Prostate gland (tissue), 2 donors: Measurements from ENCODE around the gene SH3BP1. TPM values are rescaled to one million over a fixed set of nuclear protein-coding genes. Genes with fewer than 3 reads are reported as not detected.

ENCODE experiments used
- DNase-seq: peaks from one replicate; pipeline ENCODE4 v3.0.0-alpha.2; 2019; ENCODE audit warnings: low spot score
- H3K27ac ChIP-seq, 2 donors: fragments of 200-600 bp; sonication (generic); 2 replicates each; pipeline ENCODE4 v1.5.1; 2017 to 2019
- H3K27me3 ChIP-seq: fragments of 200-600 bp; sonication (generic); replicated peaks from 2 replicates; pipeline ENCODE4 v1.5.1; 2019; ENCODE audit not compliant: insufficient read depth
- H3K36me3 ChIP-seq, 2 donors: fragments of 200-600 bp; sonication (generic); 1 replicate in 1 of 2; 2 replicates in 1 of 2; pipeline versions ENCODE4 v1.5.1 to v1.8.1; 2017 to 2019
- H3K4me1 ChIP-seq: fragments of 200-600 bp; sonication (generic); replicated peaks from 2 replicates; pipeline ENCODE4 v1.5.1; 2019
- H3K4me3 ChIP-seq, 2 donors: fragments of 200-600 bp; sonication (generic); 2 replicates each; pipeline ENCODE4 v1.5.1; 2017 to 2019
- H3K9me3 ChIP-seq: fragments of 200-600 bp; sonication (generic); 2 replicates; pipeline ENCODE4 v1.5.1; 2017
- CTCF ChIP-seq, 4 experiments: fragments of 200-600 bp in 2 of 4; fragments of 450-650 bp in 2 of 4; sonication (generic) in 2 of 4; IDR thresholded peaks; 1 replicate in 3 of 4; 2 replicates in 1 of 4; pipeline ENCODE4 v1.5.1; 2016 to 2019; ENCODE audit warnings: antibody characterized with exemption in 4 of 4, mild to moderate bottlenecking in 2 of 4, moderate library complexity in 2 of 4
- POLR2A ChIP-seq: fragments of 450-650 bp; IDR thresholded peaks from one replicate; pipeline ENCODE4 v1.6.1; 2016; ENCODE audit warnings: antibody characterized with exemption, mild to moderate bottlenecking
- POLR2AphosphoS5 ChIP-seq: sonication (generic); formaldehyde crosslinking; IDR thresholded peaks from one replicate; pipeline ENCODE4 v1.6.1; 2017; ENCODE audit warnings: antibody characterized with exemption
- WGBS: methylation state at CpG from one replicate; pipeline ENCODE4 v1.1.5; 2018; 5-methylcytosine and 5-hydroxymethylcytosine counted together
- intact Hi-C: fragments of 100-400 bp; cut with DNase I; formaldehyde crosslinking; loops from one replicate; pipeline ENCODE4 v1.14.2; 2022
- total RNA-seq, 2 donors: library from RNA; depleted of rRNA; stranded (reverse); fragments of >200 nt; gene quantifications; one replicate each; pipeline ENCODE4 v1.1.0, GENCODE V29; 2016

SH3BP1 gene
- total RNA-seq, 2 donors from 2014 or later = 10.9 to 12.0 TPM

GRCh38 chr22:37659066-37659896 is 19.8 kb downstream of the SH3BP1 start:
- intact Hi-C loops = no loop called here
- no peaks in the 10 kb centered on the region for H3K9me3 ChIP-seq
- peaks cover 3% of the 10 kb centered on the region for H3K4me1 ChIP-seq
- H3K27ac ChIP-seq = no peak overlapping the region
- peak overlapping the region; percentile 49 to 62 for H3K4me3 ChIP-seq
- TF ChIP-seq CTCF (IDR thresholded peaks at IDR 0.05) = no peak
- TF ChIP-seq POLR2A = no peak
- TF ChIP-seq POLR2AphosphoS5 = no peak
- no peaks in the 10 kb centered on the region for H3K36me3 ChIP-seq
- 4% methylated on average over 35 of the region's 68 CpGs for WGBS
- H3K27me3 ChIP-seq = no peaks in the 10 kb centered on the region
- DNase-seq = no peak

GRCh38 chr22:37659897-37660708 is 20.6 kb downstream of the SH3BP1 start:
- peak overlapping the region in 1 of 2 donors; percentile 62 for H3K4me3 ChIP-seq
- no peaks in the 10 kb centered on the region for H3K9me3 ChIP-seq
- intact Hi-C loops = no loop called here
- 76% methylated on average over 14 of the region's 14 CpGs for WGBS
- H3K27ac ChIP-seq = no peak overlapping the region
- H3K27me3 ChIP-seq = no peaks in the 10 kb centered on the region
- H3K36me3 ChIP-seq = no peaks in the 10 kb centered on the region
- no peak for DNase-seq
- TF ChIP-seq POLR2A (no peak), CTCF (IDR thresholded peaks at IDR 0.05) (no peak), POLR2AphosphoS5 (no peak)
- peaks cover 3% of the 10 kb centered on the region for H3K4me1 ChIP-seq

GRCh38 chr22:37660709-37661045 is 21.2 kb downstream of the SH3BP1 start:
- peaks cover 3% of the 10 kb centered on the region for H3K4me1 ChIP-seq
- no peak for DNase-seq
- TF ChIP-seq CTCF (IDR thresholded peaks at IDR 0.05) = no peak
- no peak for TF ChIP-seq POLR2AphosphoS5
- TF ChIP-seq POLR2A = no peak
- no peaks in the 10 kb centered on the region for H3K27me3 ChIP-seq
- H3K4me3 ChIP-seq = no peak overlapping the region
- intact Hi-C loops = no loop called here
- peak overlapping the region in 1 of 2 donors; percentile 22 for H3K27ac ChIP-seq
- 64% methylated on average over 2 of the region's 2 CpGs for WGBS
- H3K36me3 ChIP-seq = no peaks in the 10 kb centered on the region
- H3K9me3 ChIP-seq = no peaks in the 10 kb centered on the region

- 34% methylated on average over 11 of the region's 12 CpGs for WGBS
- DNase-seq = no peak
- no peaks in the 10 kb centered on the region for H3K9me3 ChIP-seq
- no peaks in the 10 kb centered on the region for H3K27me3 ChIP-seq
- peaks cover 3% of the 10 kb centered on the region for H3K4me1 ChIP-seq
- peak; percentile 15 for TF ChIP-seq POLR2AphosphoS5
- no peak for TF ChIP-seq POLR2A
- TF ChIP-seq CTCF (IDR thresholded peaks at IDR 0.05) = peak in 2 of 4 experiments; percentile 38 to 48
- intact Hi-C loops = no loop called here
- no peaks in the 10 kb centered on the region for H3K36me3 ChIP-seq
- H3K27ac ChIP-seq = peak overlapping the region; percentile 1 to 22
- H3K4me3 ChIP-seq = no peak overlapping the region
These were observed 21.9 kb downstream of the SH3BP1 start for GRCh38 chr22:37661160-37661924.
